ENCODE results near the gene EZH2. TPM values are rescaled to one million over a fixed set of nuclear protein-coding genes. Genes with fewer than 3 reads are reported as not detected.

The EZH2 gene
- total RNA-seq, 1 donor from 2014 or later = 3.7 TPM

GRCh38 chr7:148806187-148806586 lies 77.9 kb downstream of the EZH2 start:
- no peak for DNase-seq (ENCODE audit: low spot score)

GRCh38 chr7:148804343-148805235 lies 79.5 kb downstream of the EZH2 start:
- DNase-seq (ENCODE audit: low spot score) = no peak

- no peak for DNase-seq (ENCODE audit: low spot score)
Measured at GRCh38 chr7:148803094-148803493, 81.0 kb downstream of the EZH2 start.

- DNase-seq (ENCODE audit: low spot score) = no peak
Measured at GRCh38 chr7:148802101-148802493, 82.0 kb downstream of the EZH2 start.

GRCh38 chr7:148800677-148801076 lies 83.4 kb downstream of the EZH2 start:
- no peak for DNase-seq (ENCODE audit: low spot score)

- no peak for DNase-seq (ENCODE audit: low spot score)
Measured at GRCh38 chr7:148799893-148800555, 84.1 kb downstream of the EZH2 start.

- no peak for DNase-seq (ENCODE audit: low spot score)
Measured at GRCh38 chr7:148796841-148797240, 87.2 kb downstream of the EZH2 start.

- no peak for DNase-seq (ENCODE audit: low spot score)
Measured at GRCh38 chr7:148794476-148794875, 89.6 kb downstream of the EZH2 start.

- no peak for DNase-seq (ENCODE audit: low spot score)
Measured at GRCh38 chr7:148793590-148793989, 90.5 kb downstream of the EZH2 start.

- no peak for DNase-seq (ENCODE audit: low spot score)
Measured at GRCh38 chr7:148791546-148791945, 92.5 kb downstream of the EZH2 start.

GRCh38 chr7:148790850-148791249 lies 93.2 kb downstream of the EZH2 start:
- DNase-seq (ENCODE audit: low spot score) = no peak

- no peak for DNase-seq (ENCODE audit: low spot score)
Measured at GRCh38 chr7:148790131-148790726, 93.9 kb downstream of the EZH2 start.

- DNase-seq (ENCODE audit: low spot score) = no peak
Measured at GRCh38 chr7:148789220-148789619, 94.9 kb downstream of the EZH2 start.

- DNase-seq (ENCODE audit: low spot score) = no peak
Measured at GRCh38 chr7:148787571-148788295, 96.4 kb downstream of the EZH2 start.

- DNase-seq (ENCODE audit: low spot score) = no peak
Measured at GRCh38 chr7:148783801-148784527, 100.1 kb downstream of the EZH2 start.

- DNase-seq (ENCODE audit: low spot score) = no peak
Measured at GRCh38 chr7:148782757-148783456, 101.2 kb downstream of the EZH2 start.

- no peak for DNase-seq (ENCODE audit: low spot score)
Measured at GRCh38 chr7:148774471-148774870, 109.6 kb downstream of the EZH2 start.

GRCh38 chr7:148773334-148773733 lies 110.8 kb downstream of the EZH2 start:
- DNase-seq (ENCODE audit: low spot score) = no peak

- DNase-seq (ENCODE audit: low spot score) = no peak
Measured at GRCh38 chr7:148772297-148773089, 111.6 kb downstream of the EZH2 start.

GRCh38 chr7:148770004-148770403 lies 114.1 kb downstream of the EZH2 start:
- DNase-seq (ENCODE audit: low spot score) = no peak

All from mucosa of gallbladder (tissue), 1 donor.